Measurements from ENCODE around the gene HS6ST1.

HS6ST1 gene

GRCh38 chr2:128282246-128282975, 36.3 kb downstream of the HS6ST1 start:
- no peak for DNase-seq (ENCODE audit: low read depth in 2 of 2)

DNA sequence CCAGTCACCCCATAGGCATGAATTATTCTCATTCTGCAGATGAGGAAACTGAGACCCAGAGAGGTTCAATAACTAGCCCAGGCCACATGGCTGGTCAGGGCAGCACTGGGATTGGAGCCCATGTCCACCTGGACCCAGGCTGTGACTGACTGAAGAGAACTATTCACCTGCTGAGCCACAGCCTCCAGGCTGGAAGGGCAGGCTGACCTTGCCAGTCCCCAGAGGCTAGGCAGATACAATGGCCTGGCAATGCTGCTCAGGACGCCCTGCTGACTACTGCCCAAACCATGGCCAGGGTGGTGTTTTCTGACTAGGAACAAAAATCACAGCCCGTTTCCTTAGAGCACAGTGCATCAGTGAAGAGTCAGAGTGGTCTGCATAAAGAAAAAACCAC, 36.8 kb downstream of the HS6ST1 start:
- DNase-seq (ENCODE audit: low read depth in 2 of 2), result no peak

GRCh38 chr2:128280901-128281321, 37.8 kb downstream of the HS6ST1 start:
- DNase-seq (ENCODE audit: low read depth in 2 of 2), result no peak

- no peak for DNase-seq (ENCODE audit: low read depth in 2 of 2)
Measured at GRCh38 chr2:128280158-128280871, 38.4 kb downstream of the HS6ST1 start.

DNA sequence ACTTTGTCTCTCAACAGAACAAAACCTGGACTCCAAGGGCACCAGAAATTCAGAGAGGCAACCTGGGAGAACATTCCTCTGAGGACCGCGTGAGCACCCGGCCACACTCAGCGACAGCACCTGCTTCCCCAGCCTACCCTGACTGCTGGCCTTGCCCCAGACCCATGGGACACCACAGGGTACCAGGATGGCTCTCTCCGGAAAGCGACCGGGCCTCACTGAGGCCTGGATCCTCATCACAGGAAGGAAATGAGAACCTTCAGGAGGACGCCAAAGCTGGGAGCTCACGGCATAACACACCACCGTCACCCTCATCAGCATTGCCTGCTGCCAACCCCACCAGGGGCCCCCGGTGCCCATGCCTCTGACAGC, 38.9 kb downstream of the HS6ST1 start:
- no peak for DNase-seq (ENCODE audit: low read depth in 2 of 2)

DNA sequence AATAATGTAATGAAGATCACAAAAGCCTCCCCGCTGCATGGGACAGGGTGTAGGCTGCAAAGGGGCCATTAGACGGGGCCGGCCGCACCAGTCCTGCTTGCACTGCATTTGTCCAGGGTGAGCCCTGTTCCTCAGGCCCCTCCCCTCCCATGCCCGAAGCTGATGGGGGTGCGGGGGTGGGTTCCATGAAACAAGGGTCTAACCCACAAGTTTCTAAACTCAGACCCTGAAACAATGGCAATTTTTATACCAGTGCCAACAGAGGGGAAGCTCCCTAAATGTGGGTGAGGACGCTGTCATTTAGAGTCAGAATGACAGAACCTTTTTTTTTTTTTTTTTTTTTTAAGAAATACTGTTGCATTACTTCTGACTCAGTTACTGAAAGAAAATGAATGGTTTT, 39.7 kb downstream of the HS6ST1 start:
- no peak for DNase-seq (ENCODE audit: low read depth in 2 of 2)

GRCh38 chr2:128277961-128278681, 40.5 kb downstream of the HS6ST1 start:
- DNase-seq (ENCODE audit: low read depth in 2 of 2), result no peak

- DNase-seq (ENCODE audit: low read depth in 2 of 2), result no peak
Measured at GRCh38 chr2:128276878-128277675, 41.6 kb downstream of the HS6ST1 start.

- no peak for DNase-seq (ENCODE audit: low read depth in 2 of 2)
Measured at GRCh38 chr2:128275498-128276045, 43.1 kb downstream of the HS6ST1 start.

DNA sequence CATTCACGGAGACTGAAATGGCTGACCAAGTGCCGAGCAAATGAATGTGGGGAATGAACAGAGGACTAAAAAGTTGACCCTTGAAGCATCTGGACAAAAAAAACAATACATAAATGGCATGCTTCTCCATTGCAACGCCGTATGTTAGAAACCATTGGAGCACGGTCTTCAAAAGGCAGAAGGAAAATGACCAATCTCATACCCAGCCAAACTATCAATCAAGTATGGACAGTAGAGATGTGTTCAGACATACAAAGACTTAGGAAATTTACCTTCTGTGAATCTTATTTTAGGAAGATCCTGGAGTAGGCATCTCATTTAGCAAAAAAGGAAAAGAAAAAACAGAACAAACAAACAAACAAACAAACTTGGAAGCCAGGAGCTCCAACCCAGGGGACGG, 44.5 kb downstream of the HS6ST1 start:
- DNase-seq (ENCODE audit: low read depth in 2 of 2), result no peak

GRCh38 chr2:128273469-128274081, 45.1 kb downstream of the HS6ST1 start:
- DNase-seq (ENCODE audit: low read depth in 2 of 2), result no peak

DNA sequence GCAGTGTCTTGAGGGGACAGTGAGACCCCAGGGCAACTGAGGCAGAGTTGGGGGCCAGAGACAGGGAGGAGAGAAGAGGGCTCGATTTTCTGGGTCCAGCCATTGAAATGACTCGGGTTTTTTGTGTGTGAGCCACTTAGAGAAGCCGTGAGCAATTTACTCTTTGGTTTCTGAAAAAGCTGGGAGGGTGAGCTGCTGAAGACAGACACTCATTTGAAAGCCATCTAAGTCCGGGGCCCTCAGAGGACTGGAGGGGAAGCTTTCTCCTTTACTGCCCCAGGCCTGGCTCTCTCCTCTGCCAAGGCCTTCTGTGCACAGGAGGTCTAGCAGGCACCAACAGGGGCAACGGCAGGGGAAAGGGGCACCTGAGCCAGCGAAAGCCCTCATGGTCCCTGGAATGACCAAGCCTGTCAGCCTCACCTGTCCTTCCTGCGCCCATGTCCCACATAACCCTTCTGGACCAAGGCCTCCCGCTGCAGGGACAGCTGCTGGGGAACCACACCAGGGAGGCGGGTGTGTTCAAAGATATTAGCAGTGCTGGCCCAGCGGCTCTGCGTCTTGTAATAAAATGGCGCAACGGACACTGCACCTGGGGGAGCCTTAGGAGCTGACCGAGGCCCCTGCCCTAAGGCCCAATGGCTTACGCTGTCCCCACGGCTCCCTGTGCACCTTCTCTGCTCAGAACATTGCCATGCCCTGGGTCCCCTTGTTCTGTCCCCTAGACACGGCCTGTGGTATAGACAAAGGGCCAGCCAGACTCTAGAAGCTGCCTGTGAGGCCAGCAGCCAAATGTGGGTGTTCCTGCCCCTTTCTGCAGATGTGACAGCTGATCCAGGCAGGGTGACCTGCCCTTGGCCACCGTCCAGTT, 45.8 kb downstream of the HS6ST1 start:
- no peak for DNase-seq (ENCODE audit: low read depth in 2 of 2)

- no peak for DNase-seq (ENCODE audit: low read depth in 2 of 2)
Measured at GRCh38 chr2:128271911-128272600, 46.6 kb downstream of the HS6ST1 start.

DNA sequence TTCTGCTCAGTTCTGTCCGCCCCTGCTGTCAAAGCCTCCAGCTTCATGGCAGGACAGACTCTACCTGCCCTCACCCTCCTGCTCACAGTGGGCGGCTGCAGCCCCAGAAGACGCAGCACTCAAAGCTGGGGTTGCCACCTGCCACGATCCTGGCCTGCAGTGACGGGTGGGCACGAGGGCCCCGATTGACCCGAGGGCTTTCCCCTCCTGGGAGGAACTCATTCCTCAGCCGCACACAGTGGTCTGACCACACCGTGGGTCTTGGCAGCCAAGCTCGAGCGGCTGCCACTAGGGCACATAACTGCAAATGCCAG, 47.1 kb downstream of the HS6ST1 start:
- DNase-seq (ENCODE audit: low read depth in 2 of 2), result no peak

- no peak for DNase-seq (ENCODE audit: low read depth in 2 of 2)
Measured at GRCh38 chr2:128270672-128271596, 47.7 kb downstream of the HS6ST1 start.

DNA sequence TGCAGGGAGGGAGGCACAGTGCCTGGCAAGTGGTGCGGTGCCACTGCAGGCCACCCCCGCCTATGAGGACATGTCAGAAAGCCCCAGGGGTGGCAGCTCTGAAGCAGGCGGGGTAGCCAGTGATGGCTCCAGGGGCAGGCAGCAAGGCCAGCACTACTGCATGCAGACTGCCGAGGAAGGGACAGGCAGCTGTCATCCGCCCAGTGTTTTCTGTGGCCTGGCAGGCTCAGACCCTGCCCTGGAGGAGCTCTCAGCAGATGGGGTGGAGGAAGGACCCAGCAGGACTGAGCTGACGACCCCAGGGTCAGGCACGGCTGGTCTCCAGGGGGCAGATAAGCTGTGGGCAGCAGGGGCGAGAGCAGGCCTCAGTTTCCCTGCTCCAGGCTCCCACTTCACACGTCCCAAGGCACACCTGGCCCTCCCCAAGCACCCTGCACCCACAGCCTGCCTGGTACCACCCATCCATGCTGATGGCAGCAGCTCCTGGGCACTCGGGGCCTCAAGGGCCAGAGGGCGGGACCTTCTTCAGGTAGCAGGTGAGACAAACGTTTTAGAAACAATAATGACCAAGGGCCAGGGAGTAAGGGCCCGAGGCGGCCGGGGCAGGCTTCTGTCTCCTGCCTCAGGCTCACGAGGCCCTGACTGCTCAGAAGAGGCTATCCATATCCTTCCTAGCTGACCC, 48.5 kb downstream of the HS6ST1 start:
- DNase-seq (ENCODE audit: low read depth in 2 of 2), result no peak

DNA sequence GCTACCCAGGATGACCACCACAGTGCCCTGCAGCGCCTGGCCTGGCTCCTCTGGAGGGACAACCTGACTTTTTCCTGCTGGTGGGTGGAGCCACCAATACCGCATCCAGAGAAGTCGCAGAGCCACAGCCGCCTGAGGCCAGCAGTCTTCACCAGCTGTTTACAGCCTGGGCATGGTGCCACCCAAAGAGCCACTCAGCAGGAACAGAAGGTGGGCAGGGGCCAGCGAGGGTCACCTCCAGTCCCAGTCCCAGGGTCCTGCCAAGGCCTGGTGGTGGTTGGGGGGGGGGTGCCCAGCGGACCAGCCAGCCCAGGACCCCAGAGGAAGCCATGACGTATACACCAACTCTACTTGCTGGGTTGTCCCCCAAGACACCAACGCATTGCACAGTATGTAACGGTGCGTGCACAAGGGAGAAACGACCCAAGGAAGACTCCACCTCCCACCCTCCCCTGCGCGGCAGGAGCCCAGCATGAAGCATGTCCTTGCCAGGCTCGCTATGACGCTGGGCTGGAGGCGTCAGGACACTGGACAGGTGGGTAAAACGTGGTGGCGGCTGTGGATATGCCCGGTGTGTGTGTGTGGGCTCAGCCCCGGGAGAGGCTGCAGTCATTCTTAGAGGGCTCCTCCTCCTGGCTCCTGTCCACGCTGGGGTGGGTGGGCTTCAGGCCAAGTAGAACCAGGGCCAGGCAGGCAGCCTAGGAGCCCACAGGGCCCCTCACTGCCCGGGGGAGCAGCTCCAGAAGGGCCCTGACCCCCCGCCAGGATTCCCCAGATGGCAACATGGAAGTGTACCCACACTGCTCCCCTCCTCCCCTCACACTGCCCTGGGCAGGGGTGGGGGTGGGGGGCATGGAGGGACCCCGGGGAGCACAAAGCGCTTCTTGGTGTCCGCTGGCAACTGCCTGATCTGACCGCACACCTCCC, 49.3 kb downstream of the HS6ST1 start:
- DNase-seq (ENCODE audit: low read depth in 2 of 2), result no peak

All from stimulated activated CD4-positive, alpha-beta T cell treated with anti-CD3 and anti-CD28 coated beads, Interleukin-15, amount 100 ng/mL, for 48 hours (primary cell).